LNCAP (cell line): Measurements from ENCODE around the gene APLP1.

Source experiments
- TF ChIP-seq, protein P1 (sequence below): fragments of 450-650 bp; IDR thresholded peaks from 2 replicates; pipeline ENCODE4 v1.5.1; 2017; ENCODE audit warnings: mild to moderate bottlenecking

APLP1 gene

DNA sequence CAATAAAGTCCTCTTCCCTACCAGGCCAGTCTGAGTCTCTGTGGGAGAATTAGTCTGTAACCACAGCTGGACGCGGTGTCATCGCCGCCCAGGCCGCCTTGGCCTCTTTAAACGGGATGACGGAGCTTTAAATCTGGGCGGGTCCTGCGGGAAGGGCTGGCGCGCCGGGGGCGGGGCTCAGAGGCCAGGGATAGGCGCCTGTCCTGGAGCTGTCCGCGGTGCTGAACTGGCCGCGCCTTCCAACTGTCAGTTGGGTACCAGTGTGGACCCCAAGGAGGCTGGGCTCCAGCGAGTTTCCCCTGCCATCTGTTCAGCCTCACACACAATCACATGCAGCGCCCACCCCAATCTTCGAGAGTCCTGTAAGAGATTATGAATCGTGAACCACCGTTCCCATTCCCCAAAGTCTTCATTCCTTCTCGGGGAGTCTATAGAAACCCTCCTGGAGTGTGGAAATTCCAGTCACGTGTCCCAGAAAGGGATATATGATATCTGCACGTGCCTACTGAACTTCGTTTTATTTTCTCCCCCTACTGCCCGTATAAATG, 11.5 kb downstream of the APLP1 start:
- TF ChIP-seq, protein P1, sequence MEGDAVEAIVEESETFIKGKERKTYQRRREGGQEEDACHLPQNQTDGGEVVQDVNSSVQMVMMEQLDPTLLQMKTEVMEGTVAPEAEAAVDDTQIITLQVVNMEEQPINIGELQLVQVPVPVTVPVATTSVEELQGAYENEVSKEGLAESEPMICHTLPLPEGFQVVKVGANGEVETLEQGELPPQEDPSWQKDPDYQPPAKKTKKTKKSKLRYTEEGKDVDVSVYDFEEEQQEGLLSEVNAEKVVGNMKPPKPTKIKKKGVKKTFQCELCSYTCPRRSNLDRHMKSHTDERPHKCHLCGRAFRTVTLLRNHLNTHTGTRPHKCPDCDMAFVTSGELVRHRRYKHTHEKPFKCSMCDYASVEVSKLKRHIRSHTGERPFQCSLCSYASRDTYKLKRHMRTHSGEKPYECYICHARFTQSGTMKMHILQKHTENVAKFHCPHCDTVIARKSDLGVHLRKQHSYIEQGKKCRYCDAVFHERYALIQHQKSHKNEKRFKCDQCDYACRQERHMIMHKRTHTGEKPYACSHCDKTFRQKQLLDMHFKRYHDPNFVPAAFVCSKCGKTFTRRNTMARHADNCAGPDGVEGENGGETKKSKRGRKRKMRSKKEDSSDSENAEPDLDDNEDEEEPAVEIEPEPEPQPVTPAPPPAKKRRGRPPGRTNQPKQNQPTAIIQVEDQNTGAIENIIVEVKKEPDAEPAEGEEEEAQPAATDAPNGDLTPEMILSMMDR, result no peak

DNA sequence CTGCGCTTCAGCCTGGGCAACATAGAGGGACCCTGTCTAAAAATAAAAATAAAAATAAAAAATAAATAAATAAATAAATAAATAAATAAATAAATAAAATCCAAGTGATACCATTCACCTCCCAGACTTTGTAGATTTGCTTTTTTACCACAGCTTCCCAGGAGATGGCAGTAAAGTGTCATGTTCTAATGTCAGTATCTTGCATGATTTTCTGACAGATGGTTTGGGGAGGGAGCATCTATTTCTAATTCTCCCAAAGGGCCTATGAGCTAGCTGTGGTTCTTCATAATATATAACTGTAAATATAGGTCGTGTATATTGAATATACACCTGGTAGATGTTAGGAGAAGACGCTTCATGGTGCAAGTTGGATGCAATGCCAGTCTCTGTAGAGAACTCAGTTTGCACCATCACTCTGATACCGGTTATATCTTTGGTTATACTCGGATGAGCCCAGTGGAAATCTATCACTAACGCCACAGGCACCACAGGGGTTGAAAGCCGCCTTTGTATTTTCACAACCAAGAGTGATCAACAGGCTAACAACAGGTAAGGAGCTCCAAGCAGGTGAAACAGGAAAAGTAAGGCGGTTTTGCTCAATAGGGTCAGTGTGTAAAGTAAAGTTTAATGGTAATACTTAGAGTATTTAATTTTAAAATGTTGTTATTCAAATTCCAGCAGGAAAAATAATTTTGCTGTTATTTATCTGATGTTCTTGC, 13.9 kb downstream of the APLP1 start:
- TF ChIP-seq, protein P1, result peak; percentile 38; the same call in 1 of the 2 replicates

DNA sequence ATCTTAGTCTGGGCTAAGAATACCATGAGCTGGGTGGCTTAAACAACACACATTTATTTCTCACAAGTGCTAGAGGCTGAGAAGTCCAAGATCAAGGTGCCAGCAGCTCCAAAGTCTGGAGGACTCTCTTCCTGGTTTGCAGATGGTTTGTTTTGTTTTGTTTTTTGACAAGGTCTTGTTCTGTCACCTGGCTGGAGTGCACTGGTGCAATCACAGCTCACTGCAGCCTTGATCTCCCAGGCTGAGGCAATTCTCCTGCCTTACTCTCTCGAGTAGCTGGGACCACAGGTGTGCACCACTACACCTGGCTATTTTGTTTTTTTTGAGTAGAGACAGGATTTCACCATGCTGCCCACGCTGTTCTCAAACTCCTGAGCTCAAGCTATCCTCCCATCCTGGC, 15.5 kb downstream of the APLP1 start:
- TF ChIP-seq, protein P1, result no peak

DNA sequence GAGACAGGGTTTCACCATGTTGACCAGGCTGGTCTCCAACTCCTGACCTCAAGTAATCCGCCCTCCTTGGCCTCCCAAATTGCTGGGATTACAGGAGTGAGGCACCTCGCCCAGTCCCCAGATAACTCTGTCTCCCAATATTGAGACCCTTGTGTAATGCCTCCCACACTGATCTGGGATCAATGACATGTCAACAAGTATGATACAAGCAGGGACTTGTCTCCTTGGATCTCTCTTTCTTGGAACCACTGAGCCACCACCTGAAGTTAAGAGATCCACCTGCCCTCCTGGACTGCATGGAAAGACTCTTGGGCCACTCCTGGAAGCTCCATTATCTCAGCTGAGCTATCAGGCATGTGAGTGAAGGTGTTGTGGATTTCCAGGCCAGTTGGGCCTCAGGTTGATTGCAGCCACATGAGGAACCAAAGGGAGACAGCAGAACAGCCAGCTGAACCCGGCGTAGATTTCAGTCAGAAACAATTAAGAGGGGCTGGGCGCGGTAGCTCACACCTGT, 16.9 kb downstream of the APLP1 start:
- TF ChIP-seq, protein P1, result no peak

DNA sequence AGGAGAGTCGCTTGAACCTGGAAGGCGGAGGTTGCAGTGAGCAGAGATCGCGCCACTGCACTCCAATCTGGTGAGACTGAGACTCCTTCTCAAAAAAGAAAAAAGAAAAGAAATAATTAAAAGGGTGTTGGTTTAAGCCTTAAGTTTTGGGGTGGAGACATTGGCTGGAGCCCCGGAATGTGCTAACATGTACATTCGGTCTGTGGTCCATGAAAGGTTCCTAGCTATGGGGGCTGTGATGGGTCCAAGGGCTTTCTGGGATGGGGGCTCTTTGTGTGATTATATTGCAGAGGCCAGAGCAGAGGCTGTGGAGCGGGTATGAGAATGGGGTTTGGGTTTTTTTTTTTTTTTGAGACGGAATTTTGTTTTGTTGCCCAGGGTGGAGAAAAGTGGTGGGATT, 17.5 kb downstream of the APLP1 start:
- TF ChIP-seq, protein P1, result no peak

DNA sequence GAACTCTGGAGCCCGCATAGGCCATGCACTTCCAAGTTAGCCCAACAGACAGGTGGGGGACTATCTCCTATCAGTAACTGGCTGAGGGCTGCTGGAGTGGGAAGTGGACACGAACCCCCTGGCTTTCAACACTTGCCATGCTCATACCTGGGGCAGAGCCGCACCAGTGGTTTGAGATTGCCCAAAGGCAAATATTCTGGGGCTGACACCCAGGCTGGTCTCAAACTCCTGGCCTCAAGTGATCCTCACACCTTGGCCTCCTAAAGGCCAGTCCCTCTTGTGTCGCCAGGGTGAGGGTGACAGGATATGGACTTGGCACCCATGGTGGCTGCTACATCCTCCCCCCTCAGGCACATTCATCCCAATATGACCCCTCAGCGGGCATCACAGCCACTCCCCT, 18.8 kb downstream of the APLP1 start:
- TF ChIP-seq, protein P1, result no peak

DNA sequence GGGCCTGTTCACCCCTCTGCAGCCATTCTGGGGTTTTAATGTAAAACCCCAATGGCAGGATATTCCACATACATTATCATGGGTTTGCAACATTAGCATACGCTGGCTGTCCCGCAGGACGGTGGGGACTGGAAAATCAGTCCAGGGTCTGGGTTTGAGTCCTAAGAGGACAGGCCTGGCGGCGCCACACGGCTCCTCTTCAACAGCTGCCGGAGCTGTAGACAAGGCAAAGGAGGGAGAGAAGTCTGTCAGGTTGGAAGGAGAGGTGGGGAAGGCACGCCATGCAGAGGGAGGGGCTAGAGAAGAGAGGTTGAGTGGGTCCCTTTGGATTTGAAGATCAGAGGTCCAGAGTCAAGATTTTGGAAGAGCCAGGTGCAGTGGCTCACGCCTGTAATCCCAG, 20.0 kb downstream of the APLP1 start:
- TF ChIP-seq, protein P1, result no peak
